Heart left ventricle (tissue), 16 donors: ENCODE data around the gene SCML1. TPM values are rescaled to one million over a fixed set of nuclear protein-coding genes. Genes with fewer than 3 reads are reported as not detected.

Source experiments
- ATAC-seq, 4 donors: fragments of 200-7000 bp; cut with Tn5 transposase; one replicate each; pipeline ENCODE4 v1.9.1; 2020 to 2022; ENCODE audit warnings: moderate library complexity in 4 of 4, mild to moderate bottlenecking in 3 of 4, moderate number of reproducible peaks in 1 of 4
- DNase-seq, 5 donors: peaks; one replicate each; pipeline ENCODE4 v3.0.0-alpha.2; 2020
- H3K27ac ChIP-seq, 12 donors: fragments of 200-600 bp; sonication (generic) in 4 of 12; one replicate each; pipeline versions ENCODE4 v1.5.0 to v1.8.0; 2016 to 2022; ENCODE audit warnings: mild to moderate bottlenecking in 2 of 12
- H3K27me3 ChIP-seq, 9 donors: fragments of 200-600 bp; sonication (generic) in 2 of 9; one replicate each; pipeline versions ENCODE4 v1.5.1 to v1.8.0; 2016 to 2022; ENCODE audit warnings: mild to moderate bottlenecking in 3 of 9
- H3K36me3 ChIP-seq, 9 donors: fragments of 200-600 bp; sonication (generic) in 2 of 9; one replicate each; pipeline versions ENCODE4 v1.5.0 to v1.8.0; 2018 to 2022; ENCODE audit warnings: mild to moderate bottlenecking in 2 of 9
- H3K4me1 ChIP-seq, 12 donors: fragments of 200-600 bp; sonication (generic) in 4 of 12; one replicate each; pipeline versions ENCODE4 v1.5.0 to v1.8.0; 2016 to 2022; ENCODE audit warnings: mild to moderate bottlenecking in 3 of 12
- H3K4me3 ChIP-seq, 12 donors: fragments of 200-600 bp; sonication (generic) in 4 of 12; one replicate each; pipeline versions ENCODE4 v1.5.0 to v1.8.0; 2017 to 2022; ENCODE audit warnings: mild to moderate bottlenecking in 9 of 12, moderate library complexity in 4 of 12
- H3K9me3 ChIP-seq, 12 donors: fragments of 200-600 bp; sonication (generic) in 4 of 12; one replicate each; pipeline versions ENCODE4 v1.5.0 to v1.8.0; 2016 to 2022; ENCODE audit warnings: mild to moderate bottlenecking in 1 of 12
- CTCF ChIP-seq, 12 donors: fragments of 200-600 bp; sonication (generic) in 4 of 12; IDR thresholded peaks; one replicate each; pipeline versions ENCODE4 v1.5.0 to v1.8.0; 2018 to 2022; ENCODE audit warnings: antibody characterized with exemption in 12 of 12, mild to moderate bottlenecking in 5 of 12
- POLR2A ChIP-seq, 2 donors: fragments of 450-650 bp; IDR thresholded peaks; one replicate each; pipeline ENCODE4 v1.6.1; 2017; ENCODE audit warnings: antibody characterized with exemption in 2 of 2, mild to moderate bottlenecking in 2 of 2, moderate library complexity in 2 of 2
- WGBS, 4 donors: extraction: QIAGEN DNeasy Blood & Tissue Kit in 2 of 4; methylation state at CpG; one replicate each; pipeline versions ENCODE4 v1.1.5 to v1.1.7; 2013 to 2018; 5-methylcytosine and 5-hydroxymethylcytosine counted together
- intact Hi-C, 10 donors: fragments of 100-400 bp; cut with DNase I; formaldehyde crosslinking; loops; one replicate each; pipeline versions ENCODE4 v1.11.1 to v1.14.2; 2022
- polyA plus RNA-seq, 2 donors: library from polyadenylated mRNA; stranded (reverse); fragments of 200-250 nt; gene quantifications; one replicate each; pipeline ENCODE4 v1.2.3, GENCODE V29; 2013
- total RNA-seq, 9 donors: library from RNA; depleted of rRNA in 2 of 9; stranded (reverse); fragments of >200 nt in 2 of 9; fragmentation: NEBNext Ultra II Directional in 3 of 9; extraction: Animal tissue kit (Norgen Biotek cat#: 25700) in 3 of 9; gene quantifications; one replicate each; pipeline versions ENCODE4 v1.1.0 to v1.2.4, GENCODE V29; 2016 to 2023
- donor health status: ischemic (EF 13 %, LVEDD 7.1; RV severe dilation, severe dysfunction).
- donor health status: healthy with polysubstance abuse.
- donor health status: DM: no; HTN: yes; CAD: no.
- donor health status: DM: no; HTN: no; CAD: no.
- donor health status: ischemic (EF 25% LVEDD 6.9; RV normal size, moderate dysfunction).
- donor health status: ischemic (EF 25% LVEDD 5.7; RV mildly dilated, moderate dysfunction).
- donor health status: healthy.
- donor health status: DM: yes; HTN: yes; CAD: no.
- donor health status: ischemic (EF 35%, LVEDD 5.7; RV mildly dilated, moderate dysfunction).
- donor health status: nonischemic (EF 11% LVEDD 7.7; RV severe dilation, severe dysfunction).
- donor health status: DM: yes; HTN: yes; CAD: no.
- donor health status: PGD.
- donor health status: ischemic (EF 29% LVEDD 5.4; RV normal size, mild dysfunction).
- donor health status: nonischemic (EF 23%, LVEDD 6.1; RV moderate dilation, normal function).

Gene SCML1
- total and polyA plus RNA-seq, 11 donors = 4.1 to 9.9 (median 7.2) TPM

- H3K4me3 ChIP-seq = no peak overlapping the region
- DNase-seq (no peak), ATAC-seq (no peak)
- no peaks in the 10 kb centered on the region for H3K9me3 ChIP-seq
- peaks cover 0 to 29% (median 0%) of the 10 kb centered on the region in 9 donors for H3K27me3 ChIP-seq
- peaks cover 0 to 4% (median 0%) of the 10 kb centered on the region in 12 donors for H3K4me1 ChIP-seq
- TF ChIP-seq POLR2A (IDR thresholded peaks at IDR 0.05) (no peak), CTCF (IDR thresholded peaks at IDR 0.05) (no peak)
- 58 to 75% (median 70%) methylated on average over 5 of the region's 5 CpGs for WGBS, 4 donors
- no peak overlapping the region for H3K27ac ChIP-seq
- intact Hi-C loops = loop anchor here in 8 of 10 donors (5.0 to 10.0 kb wide), 11 partner anchors 96 to 866 kb away; partner anchors contain the start of gene NHS (in 1 of the 8)
- no peaks in the 10 kb centered on the region for H3K36me3 ChIP-seq
Measured at GRCh38 chrX:17692709-17693346, 44.5 kb upstream of the SCML1 start.

GRCh38 chrX:17697191-17697590 lies 40.1 kb upstream of the SCML1 start:
- intact Hi-C loops = loop anchor here in 3 of 10 donors (10.0 kb wide), 4 partner anchors 102 to 572 kb away; partner anchors contain the start of gene NHS (in 1 of the 3)
- TF ChIP-seq POLR2A (IDR thresholded peaks at IDR 0.05) (no peak), CTCF (IDR thresholded peaks at IDR 0.05) (peak in 1 of 12 donors; percentile 9)
- no peaks in the 10 kb centered on the region for H3K9me3 ChIP-seq
- WGBS, 4 donors = 69 to 90% (median 73%) methylated on average over 1 of the region's 1 CpG
- H3K4me1 ChIP-seq = no peaks in the 10 kb centered on the region
- no peaks in the 10 kb centered on the region for H3K36me3 ChIP-seq
- H3K4me3 ChIP-seq = no peak overlapping the region
- peaks cover 0 to 24% (median 0%) of the 10 kb centered on the region in 9 donors for H3K27me3 ChIP-seq
- DNase-seq (no peak), ATAC-seq (no peak)
- H3K27ac ChIP-seq = no peak overlapping the region

GRCh38 chrX:17700976-17701375 lies 36.3 kb upstream of the SCML1 start:
- 68 to 95% (median 90%) methylated on average over 1 of the region's 1 CpG for WGBS, 4 donors
- Histone ChIP-seq H3K9me3 (no peaks in the 10 kb centered on the region), H3K27me3 (peaks cover 0 to 12% (median 0%) of the 10 kb centered on the region in 9 donors), H3K4me3 (no peak overlapping the region), H3K27ac (no peak overlapping the region), H3K36me3 (no peaks in the 10 kb centered on the region), H3K4me1 (no peaks in the 10 kb centered on the region)
- intact Hi-C loops = no loop called here
- ATAC-seq (no peak), DNase-seq (no peak)
- TF ChIP-seq CTCF (IDR thresholded peaks at IDR 0.05) (no peak), POLR2A (IDR thresholded peaks at IDR 0.05) (no peak)

- Histone ChIP-seq H3K9me3 (no peaks in the 10 kb centered on the region), H3K4me1 (no peaks in the 10 kb centered on the region), H3K27me3 (peaks cover 0 to 4% (median 0%) of the 10 kb centered on the region in 9 donors), H3K27ac (no peak overlapping the region), H3K4me3 (no peak overlapping the region), H3K36me3 (no peaks in the 10 kb centered on the region)
- intact Hi-C loops = no loop called here
- TF ChIP-seq CTCF (IDR thresholded peaks at IDR 0.05) = no peak
- TF ChIP-seq POLR2A (IDR thresholded peaks at IDR 0.05) = no peak
- ATAC-seq (no peak), DNase-seq (no peak)
- WGBS, 4 donors = 78 to 85% (median 82%) methylated on average over 2 of the region's 2 CpGs
Measured at GRCh38 chrX:17703201-17703600, 34.1 kb upstream of the SCML1 start.
